ENCODE data around the gene STXBP6.

STXBP6 gene

DNA sequence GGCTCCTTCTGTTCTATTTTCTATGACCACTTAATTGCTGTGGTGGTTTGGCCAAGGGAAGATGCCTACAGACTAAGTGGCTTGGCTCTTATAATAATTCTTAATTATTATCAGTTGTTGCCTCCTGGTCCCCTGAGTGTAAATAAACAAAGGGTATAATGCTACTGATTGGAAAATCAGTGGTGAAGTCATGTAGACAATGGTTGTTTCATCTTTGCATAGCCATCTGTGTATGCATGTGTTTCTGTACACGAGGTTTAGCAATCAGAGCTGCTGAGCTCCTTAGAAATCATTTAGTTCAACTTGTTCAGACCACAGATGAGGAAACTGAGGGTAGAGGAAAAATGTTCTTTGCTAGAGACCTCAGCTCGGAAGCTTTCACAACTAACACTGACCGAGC lies 152.2 kb downstream of the STXBP6 start:
- no peak for ATAC-seq
- TF ChIP-seq ZNF8 (CRISPR knock-in tag; IDR thresholded peaks at IDR 0.05) (no peak), TSHZ2 (CRISPR knock-in tag; IDR thresholded peaks at IDR 0.05) (no peak), ZFP30 (CRISPR knock-in tag; IDR thresholded peaks at IDR 0.05) (no peak), OSR1 (CRISPR knock-in tag; IDR thresholded peaks at IDR 0.05) (no peak), ZC3H10 (CRISPR knock-in tag; IDR thresholded peaks at IDR 0.05) (no peak), ESRRG (CRISPR knock-in tag; IDR thresholded peaks at IDR 0.05) (no peak)
- TF ChIP-seq, protein P1, sequence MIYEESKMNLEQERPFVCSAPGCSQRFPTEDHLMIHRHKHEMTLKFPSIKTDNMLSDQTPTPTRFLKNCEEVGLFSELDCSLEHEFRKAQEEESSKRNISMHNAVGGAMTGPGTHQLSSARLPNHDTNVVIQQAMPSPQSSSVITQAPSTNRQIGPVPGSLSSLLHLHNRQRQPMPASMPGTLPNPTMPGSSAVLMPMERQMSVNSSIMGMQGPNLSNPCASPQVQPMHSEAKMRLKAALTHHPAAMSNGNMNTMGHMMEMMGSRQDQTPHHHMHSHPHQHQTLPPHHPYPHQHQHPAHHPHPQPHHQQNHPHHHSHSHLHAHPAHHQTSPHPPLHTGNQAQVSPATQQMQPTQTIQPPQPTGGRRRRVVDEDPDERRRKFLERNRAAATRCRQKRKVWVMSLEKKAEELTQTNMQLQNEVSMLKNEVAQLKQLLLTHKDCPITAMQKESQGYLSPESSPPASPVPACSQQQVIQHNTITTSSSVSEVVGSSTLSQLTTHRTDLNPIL (CRISPR knock-in tag; IDR thresholded peaks at IDR 0.05; ENCODE audit: low read depth) = no peak

DNA sequence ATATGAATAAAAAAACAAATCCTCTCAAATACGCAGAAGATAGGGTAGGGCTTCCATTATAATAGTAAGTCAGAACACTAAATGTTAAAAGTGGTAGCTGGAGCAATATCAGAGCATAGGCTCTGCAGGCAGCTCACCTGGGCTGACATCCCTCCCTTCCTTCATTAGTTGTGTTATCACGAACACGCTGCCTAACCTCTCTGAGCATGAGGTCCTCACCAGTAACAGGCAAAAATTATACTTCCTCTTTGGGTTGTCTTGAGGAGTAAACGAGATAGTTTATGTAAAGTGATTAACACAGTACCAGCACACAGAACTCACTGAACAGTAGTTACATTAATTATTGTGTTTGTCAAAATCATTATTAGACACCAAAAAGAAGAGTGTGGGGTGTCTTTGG lies 154.3 kb downstream of the STXBP6 start:
- TF ChIP-seq, protein P1 (CRISPR knock-in tag; IDR thresholded peaks at IDR 0.05; ENCODE audit: low read depth) = no peak
- TF ChIP-seq, protein P2, sequence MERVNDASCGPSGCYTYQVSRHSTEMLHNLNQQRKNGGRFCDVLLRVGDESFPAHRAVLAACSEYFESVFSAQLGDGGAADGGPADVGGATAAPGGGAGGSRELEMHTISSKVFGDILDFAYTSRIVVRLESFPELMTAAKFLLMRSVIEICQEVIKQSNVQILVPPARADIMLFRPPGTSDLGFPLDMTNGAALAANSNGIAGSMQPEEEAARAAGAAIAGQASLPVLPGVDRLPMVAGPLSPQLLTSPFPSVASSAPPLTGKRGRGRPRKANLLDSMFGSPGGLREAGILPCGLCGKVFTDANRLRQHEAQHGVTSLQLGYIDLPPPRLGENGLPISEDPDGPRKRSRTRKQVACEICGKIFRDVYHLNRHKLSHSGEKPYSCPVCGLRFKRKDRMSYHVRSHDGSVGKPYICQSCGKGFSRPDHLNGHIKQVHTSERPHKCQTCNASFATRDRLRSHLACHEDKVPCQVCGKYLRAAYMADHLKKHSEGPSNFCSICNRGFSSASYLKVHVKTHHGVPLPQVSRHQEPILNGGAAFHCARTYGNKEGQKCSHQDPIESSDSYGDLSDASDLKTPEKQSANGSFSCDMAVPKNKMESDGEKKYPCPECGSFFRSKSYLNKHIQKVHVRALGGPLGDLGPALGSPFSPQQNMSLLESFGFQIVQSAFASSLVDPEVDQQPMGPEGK (CRISPR knock-in tag; IDR thresholded peaks at IDR 0.05; ENCODE audit: borderline replicate concordance) = no peak
- TF ChIP-seq ZNF565 (CRISPR knock-in tag; conservative IDR thresholded peaks at IDR 0.05; ENCODE audit: low read depth) (no peak), ZNF70 (CRISPR knock-in tag; IDR thresholded peaks at IDR 0.05) (no peak)
- ATAC-seq = no peak

DNA sequence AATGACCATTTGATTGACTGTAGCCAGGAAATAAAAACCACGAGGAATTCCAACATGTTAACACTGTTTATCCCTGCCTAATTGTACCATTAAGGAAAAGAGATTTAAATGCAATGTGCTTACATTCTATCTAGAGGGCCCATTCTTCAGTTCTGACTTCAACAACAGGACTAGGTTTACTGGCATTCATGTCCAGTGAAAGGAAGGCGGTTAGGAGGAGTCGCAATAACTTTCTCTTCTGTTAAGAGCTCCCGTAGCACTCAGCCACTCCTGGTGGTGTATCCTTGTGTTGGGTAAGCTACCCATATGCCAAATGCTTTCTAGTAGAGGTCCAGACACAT lies 154.7 kb downstream of the STXBP6 start:
- no peak for ATAC-seq
- TF ChIP-seq ESRRG (CRISPR knock-in tag; IDR thresholded peaks at IDR 0.05) (no peak), CSDC2 (CRISPR knock-in tag; IDR thresholded peaks at IDR 0.05) (no peak), SNAI2 (CRISPR knock-in tag; IDR thresholded peaks at IDR 0.05) (no peak)

- TF ChIP-seq ZNF70 (CRISPR knock-in tag; IDR thresholded peaks at IDR 0.05) = no peak
- TF ChIP-seq ZNF8 (CRISPR knock-in tag; IDR thresholded peaks at IDR 0.05) = no peak
- no peak for TF ChIP-seq TOX (CRISPR knock-in tag; IDR thresholded peaks at IDR 0.05; ENCODE audit: borderline replicate concordance)
- no peak for TF ChIP-seq ARNTL (CRISPR knock-in tag; IDR thresholded peaks at IDR 0.05; ENCODE audit: borderline replicate concordance, low read depth)
- TF ChIP-seq PPARA (CRISPR knock-in tag; IDR thresholded peaks at IDR 0.05; ENCODE audit: borderline replicate concordance) = no peak
- TF ChIP-seq ZFP30 (CRISPR knock-in tag; IDR thresholded peaks at IDR 0.05) = no peak
- no peak for TF ChIP-seq GLIS3 (CRISPR knock-in tag; IDR thresholded peaks at IDR 0.05)
- no peak for TF ChIP-seq TSHZ2 (CRISPR knock-in tag; IDR thresholded peaks at IDR 0.05)
- TF ChIP-seq, protein P2 (CRISPR knock-in tag; IDR thresholded peaks at IDR 0.05; ENCODE audit: borderline replicate concordance) = no peak
- TF ChIP-seq, protein P1 (CRISPR knock-in tag; IDR thresholded peaks at IDR 0.05; ENCODE audit: low read depth) = no peak
- no peak for TF ChIP-seq CSDC2 (CRISPR knock-in tag; IDR thresholded peaks at IDR 0.05)
- no peak for TF ChIP-seq BACH2 (CRISPR knock-in tag; IDR thresholded peaks at IDR 0.05; ENCODE audit: borderline replicate concordance)
- TF ChIP-seq ISL1 (CRISPR knock-in tag; IDR thresholded peaks at IDR 0.05) = no peak
- no peak for ATAC-seq
Measured at GRCh38 chr14:24894583-24895242, 155.2 kb downstream of the STXBP6 start.
